HEK293 (cell line): ENCODE measurements around the gene EXOG.

Source experiments
- CTCF ChIA-PET: fragments of 350-600 bp; formaldehyde crosslinking; extraction: SDS; loops from one replicate; lab custom pipeline; 2021; ENCODE audit warnings: antibody characterized with exemption; lab: Yijun Ruan, JAX
- POLR2A ChIA-PET: fragments of 300-600 bp; formaldehyde crosslinking; extraction: SDS; loops from one replicate; lab custom pipeline; 2020; ENCODE audit warnings: antibody characterized with exemption, inconsistent platforms; lab: Yijun Ruan, JAX
- H3K27ac ChIP-seq: fragments of 200-500 bp; sonication (Bioruptor generic); 2 replicates; pipeline ENCODE4 v1.5.1; 2014; ENCODE audit warnings: low read depth, low read length, control low read depth, inconsistent platforms; ENCODE audit errors: extremely low read depth
- H3K36me3 ChIP-seq, 2 experiments: fragments of 200-500 bp in 1 of 2; sonication (Bioruptor generic) in 1 of 2; 1 replicate in 1 of 2; 2 replicates in 1 of 2; pipeline ENCODE4 v1.5.1; 2014 to 2017; ENCODE audit warnings: inconsistent platforms in 2 of 2, low read length in 2 of 2; ENCODE audit not compliant: control insufficient read depth in 2 of 2, insufficient read depth in 1 of 2
- H3K4me1 ChIP-seq: fragments of 200-500 bp; sonication (Bioruptor generic); 2 replicates; pipeline ENCODE4 v1.5.1; 2014; ENCODE audit warnings: mild to moderate bottlenecking, low read length, inconsistent platforms; ENCODE audit not compliant: control insufficient read depth, insufficient read depth
- H3K4me3 ChIP-seq: 2 replicates; pipeline ENCODE4 v1.5.1; 2011; ENCODE audit warnings: low read depth, mild to moderate bottlenecking, control low read depth, low read length, moderate library complexity
- H3K9me3 ChIP-seq: fragments of 200-500 bp; sonication (Bioruptor generic); 2 replicates; pipeline ENCODE4 v1.5.1; 2014; ENCODE audit warnings: low read depth, low read length, inconsistent platforms; ENCODE audit not compliant: control insufficient read depth, insufficient read depth
- KLF1 ChIP-seq: fragments of 450-650 bp; formaldehyde crosslinking; IDR thresholded peaks from 2 replicates; pipeline ENCODE4 v1.5.1; 2016; ENCODE audit warnings: missing biosample characterization, missing genetic modification characterization
- OVOL3 ChIP-seq: fragments of 450-650 bp; formaldehyde crosslinking; IDR thresholded peaks from 2 replicates; pipeline ENCODE4 v1.5.1; 2016; ENCODE audit warnings: missing biosample characterization, missing genetic modification characterization
- SP2 ChIP-seq: fragments of 450-650 bp; formaldehyde crosslinking; IDR thresholded peaks from 2 replicates; pipeline ENCODE4 v1.5.1; 2016; ENCODE audit warnings: missing biosample characterization, missing genetic modification characterization
- TCF7L2 ChIP-seq: IDR thresholded peaks from 2 replicates; pipeline ENCODE4 v1.6.1; 2011; ENCODE audit warnings: low read depth, mild to moderate bottlenecking, inconsistent platforms, low read length, moderate library complexity, borderline replicate concordance
- ZBTB7A ChIP-seq: fragments of 450-650 bp; formaldehyde crosslinking; IDR thresholded peaks from 2 replicates; pipeline ENCODE4 v1.5.1; 2016; ENCODE audit warnings: low read depth, missing biosample characterization, missing genetic modification characterization
- ZFP3 ChIP-seq: fragments of 450-650 bp; formaldehyde crosslinking; IDR thresholded peaks from 2 replicates; pipeline ENCODE4 v1.5.1; 2016; ENCODE audit warnings: low read depth, missing biosample characterization, missing genetic modification characterization
- ZNF146 ChIP-seq: fragments of 450-650 bp; formaldehyde crosslinking; IDR thresholded peaks from 2 replicates; pipeline ENCODE4 v1.5.1; 2016; ENCODE audit warnings: missing biosample characterization, missing genetic modification characterization
- ZNF394 ChIP-seq: fragments of 450-650 bp; formaldehyde crosslinking; IDR thresholded peaks from 2 replicates; pipeline ENCODE4 v1.5.1; 2016; ENCODE audit warnings: missing biosample characterization, missing genetic modification characterization, mild to moderate bottlenecking, moderate library complexity, borderline replicate concordance
- ZNF416 ChIP-seq: fragments of 450-650 bp; formaldehyde crosslinking; IDR thresholded peaks from 2 replicates; pipeline ENCODE4 v1.5.1; 2016; ENCODE audit warnings: missing biosample characterization, missing genetic modification characterization
- ZNF426 ChIP-seq: fragments of 450-650 bp; formaldehyde crosslinking; IDR thresholded peaks from 2 replicates; pipeline ENCODE4 v1.5.1; 2017; ENCODE audit warnings: missing biosample characterization, missing genetic modification characterization, mild to moderate bottlenecking, inconsistent platforms, moderate library complexity
- ZNF660 ChIP-seq: fragments of 450-650 bp; IDR thresholded peaks from 2 replicates; pipeline ENCODE4 v1.5.1; 2018; ENCODE audit warnings: missing biosample characterization, mild to moderate bottlenecking, missing genetic modification characterization
- TF ChIP-seq, protein P1 (sequence below): fragments of 450-650 bp; formaldehyde crosslinking; IDR thresholded peaks from 2 replicates; pipeline ENCODE4 v1.5.1; 2017; ENCODE audit warnings: missing biosample characterization, missing genetic modification characterization
- TF ChIP-seq, protein P2 (sequence below): fragments of 450-650 bp; formaldehyde crosslinking; IDR thresholded peaks from 2 replicates; pipeline ENCODE4 v1.5.1; 2016; ENCODE audit warnings: missing biosample characterization, missing genetic modification characterization
- TF ChIP-seq, protein P3 (sequence below): fragments of 450-650 bp; formaldehyde crosslinking; IDR thresholded peaks from 2 replicates; pipeline ENCODE4 v1.5.1; 2016; ENCODE audit warnings: missing biosample characterization, missing genetic modification characterization, low read depth
- TF ChIP-seq, protein P4 (sequence below): fragments of 450-650 bp; formaldehyde crosslinking; IDR thresholded peaks from 2 replicates; pipeline ENCODE4 v1.5.1; 2016; ENCODE audit warnings: missing biosample characterization, missing genetic modification characterization
- TF ChIP-seq, protein P5 (sequence below): fragments of 450-650 bp; formaldehyde crosslinking; IDR thresholded peaks from 2 replicates; pipeline ENCODE4 v1.5.1; 2017; ENCODE audit warnings: missing biosample characterization, missing genetic modification characterization
- TF ChIP-seq, protein P6 (sequence below): fragments of 450-650 bp; IDR thresholded peaks from 2 replicates; pipeline ENCODE4 v1.5.1; 2018; ENCODE audit warnings: missing biosample characterization, mild to moderate bottlenecking, missing genetic modification characterization
- TF ChIP-seq, protein P7 (sequence below): fragments of 450-650 bp; formaldehyde crosslinking; IDR thresholded peaks from 2 replicates; pipeline ENCODE4 v1.5.1; 2016; ENCODE audit warnings: missing biosample characterization, missing genetic modification characterization
- TF ChIP-seq, protein P8 (sequence below): fragments of 450-650 bp; formaldehyde crosslinking; IDR thresholded peaks from 2 replicates; pipeline ENCODE4 v1.5.1; 2016; ENCODE audit warnings: missing biosample characterization, missing genetic modification characterization
- TF ChIP-seq, protein P9 (sequence below): fragments of 450-650 bp; formaldehyde crosslinking; IDR thresholded peaks from 2 replicates; pipeline ENCODE4 v1.5.1; 2017; ENCODE audit warnings: missing biosample characterization, missing genetic modification characterization

EXOG gene

DNA sequence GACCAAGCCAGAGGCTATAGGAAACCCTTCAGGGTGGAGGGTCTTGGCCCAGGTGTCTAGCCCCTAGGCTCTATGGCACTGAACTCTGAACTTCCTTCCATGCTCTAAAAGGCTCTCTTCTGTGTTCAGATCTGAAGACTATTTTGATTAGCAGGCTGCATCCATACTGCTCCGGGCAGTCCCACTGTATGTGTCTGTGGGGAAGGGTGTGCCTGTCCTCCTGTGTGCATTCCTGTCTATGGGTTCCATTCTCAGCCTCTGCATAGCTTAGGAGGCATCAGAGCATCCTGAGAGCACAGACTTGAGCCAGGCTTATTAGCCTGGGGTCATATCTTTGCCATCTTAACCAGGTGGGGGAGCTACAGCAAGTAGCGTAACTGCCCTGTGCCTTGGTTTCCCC is 38.0 kb downstream of the EXOG start:
- ChIA-PET POLR2A (no interaction called here), CTCF (interaction anchor here (0.6 to 1.3 kb wide), 3 partner anchors 13 to 301 kb away, joined by 3 to 7 read pairs (median 3); no protein-coding TSS in a partner anchor)
- TF ChIP-seq, protein P1, sequence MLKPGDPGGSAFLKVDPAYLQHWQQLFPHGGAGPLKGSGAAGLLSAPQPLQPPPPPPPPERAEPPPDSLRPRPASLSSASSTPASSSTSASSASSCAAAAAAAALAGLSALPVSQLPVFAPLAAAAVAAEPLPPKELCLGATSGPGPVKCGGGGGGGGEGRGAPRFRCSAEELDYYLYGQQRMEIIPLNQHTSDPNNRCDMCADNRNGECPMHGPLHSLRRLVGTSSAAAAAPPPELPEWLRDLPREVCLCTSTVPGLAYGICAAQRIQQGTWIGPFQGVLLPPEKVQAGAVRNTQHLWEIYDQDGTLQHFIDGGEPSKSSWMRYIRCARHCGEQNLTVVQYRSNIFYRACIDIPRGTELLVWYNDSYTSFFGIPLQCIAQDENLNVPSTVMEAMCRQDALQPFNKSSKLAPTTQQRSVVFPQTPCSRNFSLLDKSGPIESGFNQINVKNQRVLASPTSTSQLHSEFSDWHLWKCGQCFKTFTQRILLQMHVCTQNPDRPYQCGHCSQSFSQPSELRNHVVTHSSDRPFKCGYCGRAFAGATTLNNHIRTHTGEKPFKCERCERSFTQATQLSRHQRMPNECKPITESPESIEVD (tag by site-specific recombination), result no peak
- TF ChIP-seq ZNF426 (tag by site-specific recombination) (no peak), ZBTB7A (no peak), ZNF416 (no peak), ZFP3 (no peak), SP2 (tag by site-specific recombination) (no peak), KLF1 (tag by site-specific recombination) (no peak), OVOL3 (tag by site-specific recombination) (no peak), TCF7L2 (no peak), ZNF394 (no peak), ZNF146 (tag by site-specific recombination) (no peak), ZNF660 (tag by site-specific recombination) (no peak)
- TF ChIP-seq, protein P2, sequence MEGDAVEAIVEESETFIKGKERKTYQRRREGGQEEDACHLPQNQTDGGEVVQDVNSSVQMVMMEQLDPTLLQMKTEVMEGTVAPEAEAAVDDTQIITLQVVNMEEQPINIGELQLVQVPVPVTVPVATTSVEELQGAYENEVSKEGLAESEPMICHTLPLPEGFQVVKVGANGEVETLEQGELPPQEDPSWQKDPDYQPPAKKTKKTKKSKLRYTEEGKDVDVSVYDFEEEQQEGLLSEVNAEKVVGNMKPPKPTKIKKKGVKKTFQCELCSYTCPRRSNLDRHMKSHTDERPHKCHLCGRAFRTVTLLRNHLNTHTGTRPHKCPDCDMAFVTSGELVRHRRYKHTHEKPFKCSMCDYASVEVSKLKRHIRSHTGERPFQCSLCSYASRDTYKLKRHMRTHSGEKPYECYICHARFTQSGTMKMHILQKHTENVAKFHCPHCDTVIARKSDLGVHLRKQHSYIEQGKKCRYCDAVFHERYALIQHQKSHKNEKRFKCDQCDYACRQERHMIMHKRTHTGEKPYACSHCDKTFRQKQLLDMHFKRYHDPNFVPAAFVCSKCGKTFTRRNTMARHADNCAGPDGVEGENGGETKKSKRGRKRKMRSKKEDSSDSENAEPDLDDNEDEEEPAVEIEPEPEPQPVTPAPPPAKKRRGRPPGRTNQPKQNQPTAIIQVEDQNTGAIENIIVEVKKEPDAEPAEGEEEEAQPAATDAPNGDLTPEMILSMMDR (tag by site-specific recombination), result no peak
- TF ChIP-seq, protein P3, sequence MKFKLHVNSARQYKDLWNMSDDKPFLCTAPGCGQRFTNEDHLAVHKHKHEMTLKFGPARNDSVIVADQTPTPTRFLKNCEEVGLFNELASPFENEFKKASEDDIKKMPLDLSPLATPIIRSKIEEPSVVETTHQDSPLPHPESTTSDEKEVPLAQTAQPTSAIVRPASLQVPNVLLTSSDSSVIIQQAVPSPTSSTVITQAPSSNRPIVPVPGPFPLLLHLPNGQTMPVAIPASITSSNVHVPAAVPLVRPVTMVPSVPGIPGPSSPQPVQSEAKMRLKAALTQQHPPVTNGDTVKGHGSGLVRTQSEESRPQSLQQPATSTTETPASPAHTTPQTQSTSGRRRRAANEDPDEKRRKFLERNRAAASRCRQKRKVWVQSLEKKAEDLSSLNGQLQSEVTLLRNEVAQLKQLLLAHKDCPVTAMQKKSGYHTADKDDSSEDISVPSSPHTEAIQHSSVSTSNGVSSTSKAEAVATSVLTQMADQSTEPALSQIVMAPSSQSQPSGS (tag by site-specific recombination), result no peak
- TF ChIP-seq, protein P4, sequence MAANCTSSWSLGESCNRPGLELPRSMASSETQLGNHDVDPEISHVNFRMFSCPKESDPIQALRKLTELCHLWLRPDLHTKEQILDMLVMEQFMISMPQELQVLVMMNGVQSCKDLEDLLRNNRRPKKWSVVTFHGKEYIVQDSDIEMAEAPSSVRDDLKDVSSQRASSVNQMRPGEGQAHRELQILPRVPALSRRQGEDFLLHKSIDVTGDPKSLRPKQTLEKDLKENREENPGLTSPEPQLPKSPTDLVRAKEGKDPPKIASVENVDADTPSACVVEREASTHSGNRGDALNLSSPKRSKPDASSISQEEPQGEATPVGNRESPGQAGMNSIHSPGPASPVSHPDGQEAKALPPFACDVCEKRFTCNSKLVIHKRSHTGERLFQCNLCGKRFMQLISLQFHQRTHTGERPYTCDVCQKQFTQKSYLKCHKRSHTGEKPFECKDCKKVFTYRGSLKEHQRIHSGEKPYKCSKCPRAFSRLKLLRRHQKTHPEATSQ, result no peak
- TF ChIP-seq, protein P5, sequence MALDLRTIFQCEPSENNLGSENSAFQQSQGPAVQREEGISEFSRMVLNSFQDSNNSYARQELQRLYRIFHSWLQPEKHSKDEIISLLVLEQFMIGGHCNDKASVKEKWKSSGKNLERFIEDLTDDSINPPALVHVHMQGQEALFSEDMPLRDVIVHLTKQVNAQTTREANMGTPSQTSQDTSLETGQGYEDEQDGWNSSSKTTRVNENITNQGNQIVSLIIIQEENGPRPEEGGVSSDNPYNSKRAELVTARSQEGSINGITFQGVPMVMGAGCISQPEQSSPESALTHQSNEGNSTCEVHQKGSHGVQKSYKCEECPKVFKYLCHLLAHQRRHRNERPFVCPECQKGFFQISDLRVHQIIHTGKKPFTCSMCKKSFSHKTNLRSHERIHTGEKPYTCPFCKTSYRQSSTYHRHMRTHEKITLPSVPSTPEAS (tag by site-specific recombination), result no peak
- TF ChIP-seq, protein P6, sequence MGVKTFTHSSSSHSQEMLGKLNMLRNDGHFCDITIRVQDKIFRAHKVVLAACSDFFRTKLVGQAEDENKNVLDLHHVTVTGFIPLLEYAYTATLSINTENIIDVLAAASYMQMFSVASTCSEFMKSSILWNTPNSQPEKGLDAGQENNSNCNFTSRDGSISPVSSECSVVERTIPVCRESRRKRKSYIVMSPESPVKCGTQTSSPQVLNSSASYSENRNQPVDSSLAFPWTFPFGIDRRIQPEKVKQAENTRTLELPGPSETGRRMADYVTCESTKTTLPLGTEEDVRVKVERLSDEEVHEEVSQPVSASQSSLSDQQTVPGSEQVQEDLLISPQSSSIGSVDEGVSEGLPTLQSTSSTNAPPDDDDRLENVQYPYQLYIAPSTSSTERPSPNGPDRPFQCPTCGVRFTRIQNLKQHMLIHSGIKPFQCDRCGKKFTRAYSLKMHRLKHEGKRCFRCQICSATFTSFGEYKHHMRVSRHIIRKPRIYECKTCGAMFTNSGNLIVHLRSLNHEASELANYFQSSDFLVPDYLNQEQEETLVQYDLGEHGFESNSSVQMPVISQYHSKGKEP (tag by site-specific recombination), result no peak
- TF ChIP-seq, protein P7, sequence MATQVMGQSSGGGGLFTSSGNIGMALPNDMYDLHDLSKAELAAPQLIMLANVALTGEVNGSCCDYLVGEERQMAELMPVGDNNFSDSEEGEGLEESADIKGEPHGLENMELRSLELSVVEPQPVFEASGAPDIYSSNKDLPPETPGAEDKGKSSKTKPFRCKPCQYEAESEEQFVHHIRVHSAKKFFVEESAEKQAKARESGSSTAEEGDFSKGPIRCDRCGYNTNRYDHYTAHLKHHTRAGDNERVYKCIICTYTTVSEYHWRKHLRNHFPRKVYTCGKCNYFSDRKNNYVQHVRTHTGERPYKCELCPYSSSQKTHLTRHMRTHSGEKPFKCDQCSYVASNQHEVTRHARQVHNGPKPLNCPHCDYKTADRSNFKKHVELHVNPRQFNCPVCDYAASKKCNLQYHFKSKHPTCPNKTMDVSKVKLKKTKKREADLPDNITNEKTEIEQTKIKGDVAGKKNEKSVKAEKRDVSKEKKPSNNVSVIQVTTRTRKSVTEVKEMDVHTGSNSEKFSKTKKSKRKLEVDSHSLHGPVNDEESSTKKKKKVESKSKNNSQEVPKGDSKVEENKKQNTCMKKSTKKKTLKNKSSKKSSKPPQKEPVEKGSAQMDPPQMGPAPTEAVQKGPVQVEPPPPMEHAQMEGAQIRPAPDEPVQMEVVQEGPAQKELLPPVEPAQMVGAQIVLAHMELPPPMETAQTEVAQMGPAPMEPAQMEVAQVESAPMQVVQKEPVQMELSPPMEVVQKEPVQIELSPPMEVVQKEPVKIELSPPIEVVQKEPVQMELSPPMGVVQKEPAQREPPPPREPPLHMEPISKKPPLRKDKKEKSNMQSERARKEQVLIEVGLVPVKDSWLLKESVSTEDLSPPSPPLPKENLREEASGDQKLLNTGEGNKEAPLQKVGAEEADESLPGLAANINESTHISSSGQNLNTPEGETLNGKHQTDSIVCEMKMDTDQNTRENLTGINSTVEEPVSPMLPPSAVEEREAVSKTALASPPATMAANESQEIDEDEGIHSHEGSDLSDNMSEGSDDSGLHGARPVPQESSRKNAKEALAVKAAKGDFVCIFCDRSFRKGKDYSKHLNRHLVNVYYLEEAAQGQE (tag by site-specific recombination), result no peak
- TF ChIP-seq, protein P8, sequence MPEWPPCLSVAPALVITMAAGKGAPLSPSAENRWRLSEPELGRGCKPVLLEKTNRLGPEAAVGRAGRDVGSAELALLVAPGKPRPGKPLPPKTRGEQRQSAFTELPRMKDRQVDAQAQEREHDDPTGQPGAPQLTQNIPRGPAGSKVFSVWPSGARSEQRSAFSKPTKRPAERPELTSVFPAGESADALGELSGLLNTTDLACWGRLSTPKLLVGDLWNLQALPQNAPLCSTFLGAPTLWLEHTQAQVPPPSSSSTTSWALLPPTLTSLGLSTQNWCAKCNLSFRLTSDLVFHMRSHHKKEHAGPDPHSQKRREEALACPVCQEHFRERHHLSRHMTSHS, result no peak
- TF ChIP-seq, protein P9, sequence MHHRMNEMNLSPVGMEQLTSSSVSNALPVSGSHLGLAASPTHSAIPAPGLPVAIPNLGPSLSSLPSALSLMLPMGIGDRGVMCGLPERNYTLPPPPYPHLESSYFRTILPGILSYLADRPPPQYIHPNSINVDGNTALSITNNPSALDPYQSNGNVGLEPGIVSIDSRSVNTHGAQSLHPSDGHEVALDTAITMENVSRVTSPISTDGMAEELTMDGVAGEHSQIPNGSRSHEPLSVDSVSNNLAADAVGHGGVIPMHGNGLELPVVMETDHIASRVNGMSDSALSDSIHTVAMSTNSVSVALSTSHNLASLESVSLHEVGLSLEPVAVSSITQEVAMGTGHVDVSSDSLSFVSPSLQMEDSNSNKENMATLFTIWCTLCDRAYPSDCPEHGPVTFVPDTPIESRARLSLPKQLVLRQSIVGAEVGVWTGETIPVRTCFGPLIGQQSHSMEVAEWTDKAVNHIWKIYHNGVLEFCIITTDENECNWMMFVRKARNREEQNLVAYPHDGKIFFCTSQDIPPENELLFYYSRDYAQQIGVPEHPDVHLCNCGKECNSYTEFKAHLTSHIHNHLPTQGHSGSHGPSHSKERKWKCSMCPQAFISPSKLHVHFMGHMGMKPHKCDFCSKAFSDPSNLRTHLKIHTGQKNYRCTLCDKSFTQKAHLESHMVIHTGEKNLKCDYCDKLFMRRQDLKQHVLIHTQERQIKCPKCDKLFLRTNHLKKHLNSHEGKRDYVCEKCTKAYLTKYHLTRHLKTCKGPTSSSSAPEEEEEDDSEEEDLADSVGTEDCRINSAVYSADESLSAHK (tag by site-specific recombination), result no peak
- H3K9me3 ChIP-seq, result no peaks in the 10 kb centered on the region
- H3K4me1 ChIP-seq, result no peaks in the 10 kb centered on the region
- H3K36me3 ChIP-seq, result peaks cover 0 to 5% of the 10 kb centered on the region in 2 experiments; a peak in 2 of 3 replicates
- no peak overlapping the region for H3K4me3 ChIP-seq
- H3K27ac ChIP-seq, result no peak overlapping the region
